Measurements from ENCODE around the gene PLAC1.

PLAC1 gene

GRCh38 chrX:134628663-134629062, 29.6 kb downstream of the PLAC1 start:
- DNase-seq: no peak

- no peak for DNase-seq
These were observed 31.8 kb downstream of the PLAC1 start for GRCh38 chrX:134626434-134626833.

- DNase-seq: no peak
These were observed 33.0 kb downstream of the PLAC1 start for GRCh38 chrX:134625315-134625718.

- no peak for DNase-seq
These were observed 34.2 kb downstream of the PLAC1 start for GRCh38 chrX:134624046-134624430.

- DNase-seq: no peak
These were observed 34.8 kb downstream of the PLAC1 start for GRCh38 chrX:134623293-134624045.

- no peak for DNase-seq
These were observed 35.5 kb downstream of the PLAC1 start for GRCh38 chrX:134622813-134623185.

GRCh38 chrX:134622056-134622812, 36.0 kb downstream of the PLAC1 start:
- no peak for DNase-seq

- no peak for DNase-seq
These were observed 38.4 kb downstream of the PLAC1 start for GRCh38 chrX:134619838-134620237.

- DNase-seq: no peak
These were observed 44.9 kb downstream of the PLAC1 start for GRCh38 chrX:134613396-134613795.

GRCh38 chrX:134608153-134608552, 50.1 kb downstream of the PLAC1 start:
- DNase-seq: no peak

GRCh38 chrX:134607523-134607922, 50.7 kb downstream of the PLAC1 start:
- no peak for DNase-seq

GRCh38 chrX:134604701-134605311, 53.5 kb downstream of the PLAC1 start:
- DNase-seq: no peak

GRCh38 chrX:134603806-134604700, 54.2 kb downstream of the PLAC1 start:
- no peak for DNase-seq

- no peak for DNase-seq
These were observed 55.9 kb downstream of the PLAC1 start for GRCh38 chrX:134602410-134602809.

GRCh38 chrX:134601240-134601765, 57.0 kb downstream of the PLAC1 start:
- no peak for DNase-seq

GRCh38 chrX:134600714-134601113, 57.6 kb downstream of the PLAC1 start:
- DNase-seq: no peak

GRCh38 chrX:134599184-134599914, 58.9 kb downstream of the PLAC1 start:
- DNase-seq: no peak

- no peak for DNase-seq
These were observed 66.0 kb downstream of the PLAC1 start for GRCh38 chrX:134592303-134592702.

GRCh38 chrX:134591502-134591901, 66.8 kb downstream of the PLAC1 start:
- DNase-seq: no peak

- no peak for DNase-seq
These were observed 69.5 kb downstream of the PLAC1 start for GRCh38 chrX:134588806-134589205.

- DNase-seq: no peak
These were observed 77.4 kb downstream of the PLAC1 start for GRCh38 chrX:134580907-134581306.

GRCh38 chrX:134573683-134574035, 84.6 kb downstream of the PLAC1 start:
- no peak for DNase-seq

Data from NCI-H2227 treated with DMSO at 0.1 percent for 48 hours (cell line).